ENCODE data around the gene ODAD4.

GRCh38 chr17:41986634-41987033 lies 56.2 kb downstream of the ODAD4 start:
- no peak for TF ChIP-seq POLR2A (IDR thresholded peaks at IDR 0.05; ENCODE audit: low read depth, low read length)
- TF ChIP-seq RFX5 (IDR thresholded peaks at IDR 0.05; ENCODE audit: low read depth, low read length): no peak
- TF ChIP-seq CTCF (conservative IDR thresholded peaks at IDR 0.05; ENCODE audit: low read depth, low read length): no peak
- no peak for TF ChIP-seq NFE2L2 (IDR thresholded peaks at IDR 0.05; ENCODE audit: low read depth, low read length)
- TF ChIP-seq MXI1 (IDR thresholded peaks at IDR 0.05; ENCODE audit: borderline replicate concordance, low read depth, low read length): no peak
- no peak for TF ChIP-seq USF2 (IDR thresholded peaks at IDR 0.05; ENCODE audit: low read depth, low read length)
